Medulla oblongata (tissue), 1 donor: ENCODE measurements around the gene BARX2.
A peak's percentile ranks its signal among the peaks of the same experiment; 100 is the strongest.

Experiments used
- DNase-seq: peaks from one replicate; pipeline ENCODE4 v3.0.0-alpha.2; 2015; ENCODE audit errors: extremely low spot score

The BARX2 gene

GRCh38 chr11:129440028-129440713, 64.5 kb downstream of the BARX2 start:
- DNase-seq = peak; percentile 21

GRCh38 chr11:129442171-129442570, 66.5 kb downstream of the BARX2 start:
- no peak for DNase-seq

GRCh38 chr11:129443276-129443675, 67.6 kb downstream of the BARX2 start:
- DNase-seq = no peak

- no peak for DNase-seq
Measured at GRCh38 chr11:129444274-129444673, 68.6 kb downstream of the BARX2 start.

GRCh38 chr11:129445226-129445625, 69.6 kb downstream of the BARX2 start:
- DNase-seq = no peak

- no peak for DNase-seq
Measured at GRCh38 chr11:129446572-129446971, 70.9 kb downstream of the BARX2 start.

- DNase-seq = no peak
Measured at GRCh38 chr11:129447654-129448239, 72.1 kb downstream of the BARX2 start.

GRCh38 chr11:129451524-129451923, 75.9 kb downstream of the BARX2 start:
- DNase-seq = peak; percentile 46

GRCh38 chr11:129453293-129453721, 77.7 kb downstream of the BARX2 start:
- DNase-seq = peak; percentile 60

GRCh38 chr11:129455101-129455500, 79.5 kb downstream of the BARX2 start:
- DNase-seq = no peak

- no peak for DNase-seq
Measured at GRCh38 chr11:129455756-129456655, 80.4 kb downstream of the BARX2 start.

GRCh38 chr11:129457321-129457720, 81.7 kb downstream of the BARX2 start:
- DNase-seq = peak; percentile 42

- DNase-seq = no peak
Measured at GRCh38 chr11:129458278-129458677, 82.6 kb downstream of the BARX2 start.

GRCh38 chr11:129458756-129459535, 83.3 kb downstream of the BARX2 start:
- DNase-seq = no peak

GRCh38 chr11:129460714-129461113, 85.1 kb downstream of the BARX2 start:
- no peak for DNase-seq

- no peak for DNase-seq
Measured at GRCh38 chr11:129484068-129484467, 108.4 kb downstream of the BARX2 start.

- no peak for DNase-seq
Measured at GRCh38 chr11:129489249-129489648, 113.6 kb downstream of the BARX2 start.

GRCh38 chr11:129490004-129490403, 114.4 kb downstream of the BARX2 start:
- no peak for DNase-seq

GRCh38 chr11:129493746-129494145, 118.1 kb downstream of the BARX2 start:
- no peak for DNase-seq
